NCI-H2227 treated with DMSO at 0.1 percent for 48 hours (cell line): ENCODE measurements around the gene PCGF6.
"Not testable (repeated sequence)": the region's sequence is repeated elsewhere in the genome, so short reads cannot be mapped to it uniquely, and the experiment has no call there.

Source experiments
- DNase-seq: peaks from one replicate; lab custom pipeline; 2025; lab: John Stamatoyannopoulos, UW

PCGF6 gene, protein sequence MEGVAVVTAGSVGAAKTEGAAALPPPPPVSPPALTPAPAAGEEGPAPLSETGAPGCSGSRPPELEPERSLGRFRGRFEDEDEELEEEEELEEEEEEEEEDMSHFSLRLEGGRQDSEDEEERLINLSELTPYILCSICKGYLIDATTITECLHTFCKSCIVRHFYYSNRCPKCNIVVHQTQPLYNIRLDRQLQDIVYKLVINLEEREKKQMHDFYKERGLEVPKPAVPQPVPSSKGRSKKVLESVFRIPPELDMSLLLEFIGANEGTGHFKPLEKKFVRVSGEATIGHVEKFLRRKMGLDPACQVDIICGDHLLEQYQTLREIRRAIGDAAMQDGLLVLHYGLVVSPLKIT

DNA sequence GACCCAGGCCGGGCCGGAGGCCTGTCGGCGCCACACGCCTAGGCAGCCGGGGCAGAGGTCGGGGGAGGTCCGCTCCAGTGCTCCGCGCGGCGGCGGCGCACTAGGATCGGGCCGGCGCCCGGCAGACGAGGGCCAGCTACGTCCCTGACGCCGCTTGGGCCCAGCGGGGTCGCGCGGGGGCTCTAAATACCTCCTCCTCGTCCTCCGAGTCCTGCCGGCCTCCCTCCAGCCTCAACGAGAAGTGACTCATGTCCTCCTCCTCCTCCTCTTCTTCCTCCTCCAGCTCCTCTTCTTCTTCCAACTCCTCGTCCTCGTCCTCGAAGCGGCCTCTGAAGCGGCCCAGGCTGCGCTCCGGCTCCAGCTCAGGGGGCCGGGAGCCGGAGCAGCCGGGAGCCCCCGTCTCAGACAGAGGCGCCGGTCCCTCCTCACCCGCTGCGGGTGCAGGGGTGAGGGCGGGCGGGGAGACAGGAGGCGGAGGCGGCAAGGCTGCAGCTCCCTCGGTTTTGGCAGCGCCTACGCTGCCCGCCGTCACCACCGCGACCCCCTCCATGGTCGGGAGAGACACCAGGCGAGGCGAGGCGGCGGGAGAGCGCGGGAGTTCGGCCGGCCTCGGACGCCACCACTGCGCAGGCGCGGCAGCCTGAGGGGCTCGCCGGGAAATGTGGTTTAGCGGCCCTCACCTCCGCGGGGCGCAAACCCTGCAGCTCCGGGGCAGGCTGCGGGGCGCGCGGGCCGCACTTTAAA lies at the start of gene PCGF6:
TSS of gene PCGF6 (minus strand) at position 624 of the 744 bp plus-strand sequence. CDS start at position 550, 74 bp downstream.
- peak; percentile 56 for DNase-seq

DNA sequence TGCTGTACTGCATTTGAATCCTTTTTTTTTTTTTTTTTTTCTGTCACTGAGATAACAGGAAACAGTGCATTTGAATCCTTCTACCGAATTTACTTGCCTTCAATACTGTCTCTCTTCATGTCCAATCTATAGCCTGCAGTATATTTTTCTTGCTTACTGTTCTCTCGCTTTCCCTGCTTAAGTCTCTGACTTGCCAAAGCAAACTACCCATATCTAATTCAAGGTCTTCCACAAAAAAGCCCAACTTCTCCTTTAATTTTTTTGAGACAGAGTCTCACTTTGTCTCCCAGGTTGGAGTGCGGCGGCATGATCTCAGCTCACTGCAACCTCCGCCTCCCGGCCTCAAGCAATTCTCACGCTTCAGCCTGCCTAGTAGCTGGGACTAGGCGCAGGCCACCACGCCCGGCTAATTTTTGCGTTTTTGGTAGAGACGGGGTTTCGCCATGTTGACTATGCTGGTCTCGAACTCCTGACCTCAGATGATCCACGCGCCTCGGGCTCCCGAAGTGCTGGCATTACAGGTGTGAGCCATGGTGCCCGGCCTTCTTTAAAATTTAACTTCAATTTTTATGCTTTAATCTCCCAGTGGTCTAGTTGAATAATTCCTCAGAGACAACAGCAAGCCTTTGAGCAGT lies 46.4 kb upstream of the PCGF6 start:
- DNase-seq: no peak

DNA sequence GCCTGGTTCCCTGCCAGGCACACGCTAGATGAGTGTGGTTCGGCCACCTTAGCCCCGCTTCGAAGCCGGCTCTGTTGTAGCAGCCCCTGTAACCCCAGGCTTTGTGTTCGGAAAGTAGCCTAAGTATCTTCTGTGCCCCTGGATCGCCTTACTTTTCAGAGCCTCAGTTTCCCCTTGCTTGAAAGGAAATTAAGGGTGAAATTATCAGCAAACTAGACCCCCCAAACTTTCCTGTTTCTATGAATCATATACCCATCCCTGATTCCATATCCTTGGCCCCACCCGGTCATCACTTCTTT lies 45.8 kb upstream of the PCGF6 start:
- DNase-seq: no peak

DNA sequence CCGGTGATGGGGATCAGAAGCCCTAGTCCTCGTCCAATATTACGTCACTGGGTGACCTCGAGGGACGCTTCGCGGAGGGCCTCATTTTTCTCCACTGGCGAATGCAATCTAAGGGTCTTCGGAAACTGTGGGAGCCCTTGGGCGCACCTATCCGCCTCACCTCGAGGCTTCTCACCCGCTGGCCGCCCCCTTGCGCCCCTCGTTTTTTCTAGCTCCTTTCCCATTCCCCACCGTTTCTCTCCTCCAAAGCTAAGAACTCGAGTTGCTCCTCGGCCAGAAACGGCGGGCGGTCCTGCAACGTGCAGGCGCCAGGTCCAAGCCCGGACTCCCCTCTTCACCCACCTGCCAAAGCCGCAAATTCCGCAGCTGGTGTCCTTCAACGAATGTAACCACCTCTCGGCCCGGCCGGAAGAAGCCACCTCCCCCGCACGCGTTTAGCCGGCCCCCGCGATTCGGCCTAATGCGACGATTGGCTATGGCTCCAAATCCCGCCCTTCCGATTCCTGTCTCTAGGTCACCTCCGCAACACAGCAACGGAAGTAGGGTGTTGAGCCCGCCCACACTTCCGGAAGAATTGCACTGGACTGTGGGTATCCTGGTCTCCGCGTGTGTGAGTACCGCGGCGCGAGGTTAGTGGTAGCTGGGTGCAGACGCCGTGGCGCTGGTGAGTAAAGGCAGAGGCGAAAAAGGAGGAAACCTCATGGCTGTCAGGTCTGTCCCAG lies 45.3 kb upstream of the PCGF6 start, which contains the start of the genes ATP5MK and PDCD11:
TSS of gene ATP5MK (minus strand) at position 409 of the 722 bp plus-strand sequence. CDS start 4,018 bp downstream, outside the sequence.
TSS of gene PDCD11 (plus strand) at position 560 of the 722 bp plus-strand sequence. CDS start 1,801 bp downstream, outside the sequence.
- DNase-seq: peak; percentile 91

DNA sequence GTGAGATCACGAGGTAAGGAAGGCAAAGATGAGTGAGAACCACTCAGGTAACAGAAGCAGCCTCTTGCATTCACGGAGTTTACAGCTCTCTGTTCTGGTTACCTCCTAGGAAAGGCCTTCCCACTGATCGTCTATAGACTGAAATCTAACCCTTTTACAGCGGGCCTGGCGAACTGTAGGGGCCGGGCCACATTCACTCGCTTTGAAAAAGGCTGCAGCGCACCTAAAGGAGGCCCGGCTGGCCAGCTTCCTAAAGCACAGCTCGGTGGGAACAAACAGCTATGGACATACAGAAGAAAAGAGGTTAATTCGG lies 44.8 kb upstream of the PCGF6 start:
- DNase-seq: no peak

DNA sequence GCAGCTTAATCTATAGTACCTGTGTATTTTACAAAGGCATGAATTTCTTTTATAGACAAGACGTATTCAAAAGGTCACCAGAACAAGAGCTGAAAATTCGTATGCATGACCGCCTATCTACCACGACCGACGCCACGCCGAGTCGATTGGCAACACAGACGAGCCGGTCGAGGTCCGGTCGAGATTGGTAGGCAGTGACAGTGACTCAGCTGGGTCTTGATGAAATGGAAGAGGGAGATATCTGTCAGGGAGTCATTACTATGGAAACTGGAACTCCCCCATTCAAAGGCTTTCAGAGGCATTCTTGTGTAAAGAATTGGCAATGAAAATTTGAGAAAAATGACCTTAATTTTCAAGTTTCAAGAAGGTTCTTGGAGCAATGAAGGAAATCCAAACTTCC lies 43.2 kb upstream of the PCGF6 start:
- no peak for DNase-seq

DNA sequence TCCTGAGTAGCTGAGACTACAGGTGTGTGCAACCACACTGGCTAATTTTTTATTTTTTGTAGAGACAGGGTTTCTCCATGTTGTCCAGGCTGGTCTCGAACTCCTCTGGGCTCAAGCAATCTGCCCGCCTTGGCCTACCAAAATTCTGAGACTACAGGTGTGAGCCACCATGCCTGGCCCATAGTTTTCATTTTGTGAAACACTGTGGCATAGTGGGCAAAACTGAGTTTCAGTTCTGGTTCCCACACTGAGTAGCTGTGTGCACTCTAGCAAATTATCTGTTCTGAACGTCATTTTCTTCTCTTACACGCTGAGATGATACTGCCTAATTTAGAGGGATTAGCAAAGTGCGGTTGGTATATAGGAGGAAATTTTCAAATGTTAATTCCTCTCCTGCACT lies 31.8 kb upstream of the PCGF6 start:
- DNase-seq: no peak

DNA sequence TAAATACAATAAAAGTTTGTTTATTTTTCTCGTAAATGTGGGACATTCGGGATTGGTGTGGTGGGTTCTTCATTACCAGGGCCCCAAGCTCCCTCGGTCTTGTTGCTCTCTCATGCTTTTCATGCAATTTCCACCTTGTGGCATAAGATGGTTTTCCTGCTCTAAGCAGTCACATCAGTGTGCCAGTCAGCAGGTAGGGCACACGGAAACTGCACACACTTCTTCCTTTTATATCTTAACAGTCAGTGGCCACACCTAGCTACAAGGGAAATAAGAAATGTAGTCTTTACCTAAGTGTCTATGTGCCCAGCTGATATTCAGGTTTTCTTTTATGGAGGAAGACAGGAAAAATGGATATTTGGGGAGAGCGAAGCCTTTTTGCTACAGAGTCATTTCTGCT lies 23.3 kb upstream of the PCGF6 start:
- no peak for DNase-seq

DNA sequence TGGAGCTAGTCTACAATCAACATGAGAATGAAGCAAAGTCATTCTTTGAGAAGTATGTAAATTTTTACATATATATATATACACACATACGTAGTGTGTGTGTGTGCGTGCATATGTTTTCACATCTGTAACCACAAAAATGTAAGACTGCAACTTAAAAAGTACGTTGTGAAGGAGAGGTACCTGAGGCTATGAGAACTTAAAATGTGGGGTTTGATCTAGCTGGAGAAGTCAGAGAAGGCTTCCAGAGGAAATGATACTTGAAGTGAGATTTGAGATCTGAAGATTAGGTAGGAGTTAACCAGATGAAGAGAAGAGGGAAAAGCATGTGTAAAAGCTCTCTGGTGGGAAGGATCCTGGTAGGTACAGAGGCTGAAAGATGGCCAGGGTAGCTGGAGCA lies 22.6 kb upstream of the PCGF6 start:
- no peak for DNase-seq

DNA sequence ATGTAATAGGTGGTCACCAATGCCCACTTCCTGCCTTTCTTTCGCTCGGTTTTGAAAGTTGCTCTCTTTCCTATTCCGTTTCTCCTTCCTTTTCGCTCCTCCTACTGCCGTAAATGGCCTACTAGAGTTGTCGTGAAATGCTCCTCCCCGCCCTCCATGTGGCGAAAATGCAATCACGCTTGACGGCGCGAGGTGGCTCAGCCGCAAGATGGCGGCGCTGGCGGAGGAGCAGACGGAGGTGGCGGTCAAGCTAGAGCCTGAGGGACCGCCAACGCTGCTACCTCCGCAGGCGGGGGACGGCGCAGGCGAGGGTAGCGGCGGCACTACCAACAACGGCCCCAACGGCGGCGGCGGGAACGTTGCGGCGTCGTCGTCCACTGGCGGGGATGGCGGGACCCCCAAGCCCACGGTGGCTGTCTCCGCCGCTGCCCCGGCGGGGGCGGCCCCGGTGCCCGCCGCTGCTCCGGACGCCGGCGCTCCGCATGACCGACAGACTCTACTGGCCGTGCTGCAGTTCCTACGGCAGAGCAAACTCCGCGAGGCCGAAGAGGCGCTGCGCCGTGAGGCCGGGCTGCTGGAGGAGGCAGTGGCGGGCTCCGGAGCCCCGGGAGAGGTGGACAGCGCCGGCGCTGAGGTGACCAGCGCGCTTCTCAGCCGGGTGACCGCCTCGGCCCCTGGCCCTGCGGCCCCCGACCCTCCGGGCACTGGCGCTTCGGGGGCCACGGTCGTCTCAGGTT lies 17.0 kb upstream of the PCGF6 start, which contains the start of gene TAF5:
TSS of gene TAF5 (plus strand) at position 195 of the 737 bp plus-strand sequence. CDS start at position 209, 14 bp downstream.
- peak; percentile 90 for DNase-seq

DNA sequence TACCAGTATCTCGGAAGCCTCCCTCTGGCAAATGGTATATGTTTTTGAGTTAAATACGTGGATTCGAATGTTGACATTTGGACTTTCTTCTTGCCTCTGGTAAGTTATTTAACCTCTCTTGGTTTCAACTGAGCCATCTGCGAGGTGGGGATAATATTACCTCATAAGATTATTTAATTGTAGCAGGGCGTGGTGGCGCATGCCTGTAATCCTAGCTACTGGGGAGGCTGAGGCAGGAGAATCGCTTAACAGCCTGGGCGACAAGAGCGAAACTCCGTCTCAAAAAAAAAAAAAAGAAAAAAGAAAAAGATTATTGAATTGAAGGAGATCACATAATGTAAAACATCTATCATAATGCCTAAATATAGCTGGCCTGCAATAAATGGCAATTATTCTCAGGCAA lies 16.4 kb upstream of the PCGF6 start:
- no peak for DNase-seq

DNA sequence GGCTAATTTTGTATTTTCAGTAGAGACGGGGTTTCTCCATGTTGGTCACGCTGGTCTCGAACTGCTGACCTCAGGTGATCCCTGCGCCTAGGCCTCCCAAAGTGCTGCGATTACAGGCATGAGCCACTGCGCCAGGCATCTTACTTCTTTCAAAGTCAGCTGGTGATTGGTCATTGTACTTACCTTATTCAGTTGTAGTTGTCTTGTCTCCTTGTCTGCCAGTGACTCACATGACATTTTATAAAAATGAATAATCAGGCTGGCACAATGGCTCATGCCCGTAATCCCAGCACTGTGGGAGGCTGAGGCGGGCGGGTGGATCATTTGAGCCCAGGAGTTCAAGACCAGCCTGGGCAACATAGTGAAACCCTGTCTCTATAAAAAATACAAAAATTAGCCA lies 9.9 kb upstream of the PCGF6 start:
- not testable (repeated sequence) for DNase-seq

DNA sequence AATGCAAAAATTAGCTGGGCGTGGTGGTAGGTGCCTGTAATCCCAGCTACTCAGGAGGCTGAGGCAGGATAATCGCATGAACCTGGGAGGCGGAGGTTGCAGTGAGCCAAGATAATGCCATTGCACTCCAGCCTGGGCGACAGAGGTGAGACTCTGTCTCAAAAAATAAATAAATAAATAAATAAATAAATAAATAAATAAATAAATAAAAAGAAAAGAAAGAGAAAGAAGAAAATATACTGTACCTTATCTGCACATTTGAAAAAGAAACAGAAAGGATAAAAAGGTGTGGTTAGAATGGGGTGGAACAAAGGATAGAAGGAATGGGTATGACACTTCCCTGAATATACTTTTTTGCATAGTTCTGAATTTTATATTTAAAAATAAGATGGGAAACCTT lies 8.6 kb upstream of the PCGF6 start:
- not testable (repeated sequence) for DNase-seq

DNA sequence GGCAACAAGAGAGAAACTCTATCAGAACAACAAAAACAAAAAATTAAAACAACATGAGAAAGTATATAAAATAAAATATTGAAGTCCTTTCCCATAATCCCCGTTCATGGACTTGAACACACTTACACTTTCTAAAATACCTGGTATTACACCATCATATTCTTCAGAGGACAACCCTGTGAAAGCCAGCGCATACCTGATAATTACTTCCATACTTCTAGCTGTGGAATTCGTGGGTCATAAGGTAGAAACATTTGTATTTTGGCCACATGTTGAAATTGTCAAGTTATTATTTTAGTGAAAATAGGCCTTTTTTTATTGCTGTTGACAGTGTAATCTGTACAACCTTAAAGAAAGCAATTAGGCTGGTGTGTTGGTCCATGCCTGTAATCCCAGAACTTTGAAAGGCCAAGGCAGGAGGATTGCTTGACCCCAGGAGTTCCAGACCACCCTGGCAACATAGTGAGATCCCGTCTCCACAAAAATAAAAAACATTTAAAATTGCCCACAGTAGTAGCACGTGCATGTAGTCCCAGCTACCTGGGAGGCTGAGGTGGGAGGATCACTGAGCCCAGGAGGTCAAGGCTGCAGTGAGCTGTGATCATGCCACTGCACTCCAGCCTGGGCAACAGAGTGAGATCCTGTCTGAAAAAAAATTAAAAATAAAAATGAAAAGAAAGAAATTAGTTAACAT lies 5.1 kb upstream of the PCGF6 start:
- DNase-seq: no peak

DNA sequence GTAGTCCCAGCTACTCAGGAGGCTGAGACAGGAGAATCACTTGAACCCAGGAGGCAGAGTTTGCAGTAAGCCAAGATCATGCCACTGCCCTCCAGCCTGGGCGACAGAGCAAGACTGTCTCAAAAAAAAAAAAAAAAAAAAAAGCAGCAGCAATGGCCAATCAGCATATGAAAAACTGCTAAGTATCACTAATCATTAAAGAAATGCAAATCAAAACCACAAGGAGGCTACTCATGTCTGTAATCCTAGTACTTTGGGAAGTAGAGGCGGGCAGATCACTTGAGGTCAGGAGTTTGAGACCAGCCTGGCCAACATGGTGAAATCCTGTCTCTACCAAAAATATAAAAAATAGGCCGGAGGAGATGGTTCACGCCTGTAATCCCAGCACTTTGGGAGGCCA lies 3.6 kb upstream of the PCGF6 start:
- not testable (repeated sequence) for DNase-seq

DNA sequence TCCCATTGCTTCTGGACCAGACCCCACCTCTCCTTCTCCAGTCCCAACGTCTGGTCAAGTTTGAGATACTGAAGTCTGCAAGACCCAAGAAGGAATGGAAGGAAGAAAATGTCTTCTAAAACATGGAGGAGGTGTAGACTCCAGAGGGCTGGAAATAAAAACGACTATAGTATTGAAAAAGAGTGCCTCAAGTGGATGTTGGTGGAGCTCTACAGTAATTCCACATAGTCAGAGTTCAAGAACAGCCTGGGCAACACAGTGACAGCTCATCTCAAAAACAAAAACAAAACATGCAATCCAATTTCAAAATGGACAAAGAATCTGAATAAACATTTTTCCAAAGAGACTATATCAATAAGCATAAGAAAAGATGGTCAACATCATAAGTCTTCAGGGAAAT lies 2.3 kb upstream of the PCGF6 start:
- no peak for DNase-seq

DNA sequence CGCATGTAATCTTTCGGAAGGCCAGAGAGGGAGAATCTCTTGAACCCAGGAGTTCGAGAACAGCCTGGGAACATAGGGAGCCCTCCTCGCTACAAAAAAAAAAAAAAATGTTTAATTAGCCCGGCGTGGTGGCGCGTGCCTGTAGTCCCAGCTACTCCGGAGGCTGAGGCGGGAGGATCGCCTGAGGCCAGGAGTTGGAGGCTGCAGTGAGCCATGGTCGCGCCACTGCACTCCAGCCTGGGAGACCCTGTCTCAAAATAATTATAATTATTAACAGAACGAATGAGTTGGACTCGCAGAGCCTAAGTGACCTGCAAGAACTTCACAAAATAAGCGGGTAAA lies 794 bp downstream of the PCGF6 start:
- no peak for DNase-seq

DNA sequence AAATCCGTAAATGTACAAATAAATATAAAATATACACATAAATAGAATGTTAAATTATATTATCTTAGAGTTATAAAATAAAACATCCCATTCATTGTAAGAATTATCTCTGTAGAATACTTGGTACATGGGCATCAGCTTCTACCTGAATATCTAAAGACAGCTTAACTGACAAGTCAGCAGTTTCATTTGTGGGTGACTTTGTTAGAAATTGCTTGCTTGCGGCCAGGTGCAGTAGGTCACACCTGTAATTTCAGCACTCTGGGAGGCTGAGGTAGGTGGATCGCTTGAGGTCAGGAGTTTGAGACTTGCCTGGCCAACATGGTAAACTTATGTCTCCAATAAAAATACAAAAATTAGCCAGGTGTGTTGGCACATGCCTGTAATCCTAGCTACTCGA lies 14.6 kb downstream of the PCGF6 start:
- DNase-seq: no peak

DNA sequence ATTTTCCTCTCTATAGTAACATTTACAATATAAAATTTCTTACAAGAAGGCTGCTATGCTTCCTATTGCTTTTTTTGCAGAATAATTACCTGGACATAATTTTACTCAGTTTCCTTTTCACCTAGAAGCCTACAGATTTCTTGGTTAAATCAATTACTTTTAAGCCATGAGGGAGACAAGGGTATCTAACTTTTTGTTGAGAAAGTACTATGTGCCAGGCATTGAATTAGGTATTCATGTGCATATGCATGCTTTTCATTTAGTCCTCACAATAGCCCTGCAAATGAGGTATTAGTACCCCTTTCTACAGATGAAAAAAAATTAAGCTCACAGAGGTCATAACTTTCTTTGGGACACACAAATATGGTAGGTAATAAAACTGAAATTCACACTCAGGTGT lies 16.4 kb downstream of the PCGF6 start:
- no peak for DNase-seq

DNA sequence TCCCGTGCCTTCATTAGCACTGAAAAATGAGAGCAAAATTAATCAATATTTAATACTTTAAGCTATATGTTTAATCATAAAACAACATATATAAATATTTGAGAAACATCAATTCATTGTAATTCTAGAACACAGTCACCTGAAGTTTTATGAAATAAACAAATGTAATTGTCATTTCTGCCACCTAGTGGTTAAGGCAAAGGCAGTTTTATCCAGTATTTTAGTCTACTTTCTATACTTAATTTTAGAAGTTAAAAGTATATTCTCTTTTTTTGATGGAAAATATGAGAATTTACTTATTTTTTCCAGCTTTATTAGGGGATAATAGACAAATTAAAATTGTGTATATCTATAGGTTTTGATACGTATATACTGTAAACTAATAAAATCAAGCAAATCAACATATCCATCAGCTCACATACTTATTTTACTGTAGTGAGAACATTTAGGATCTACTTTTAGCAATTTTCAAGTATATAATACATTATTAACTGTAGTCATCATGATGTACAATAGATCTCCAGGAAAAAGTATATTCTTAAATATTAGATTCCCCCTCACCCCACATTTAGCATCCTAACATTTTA lies 16.9 kb downstream of the PCGF6 start:
- DNase-seq: peak; percentile 5

DNA sequence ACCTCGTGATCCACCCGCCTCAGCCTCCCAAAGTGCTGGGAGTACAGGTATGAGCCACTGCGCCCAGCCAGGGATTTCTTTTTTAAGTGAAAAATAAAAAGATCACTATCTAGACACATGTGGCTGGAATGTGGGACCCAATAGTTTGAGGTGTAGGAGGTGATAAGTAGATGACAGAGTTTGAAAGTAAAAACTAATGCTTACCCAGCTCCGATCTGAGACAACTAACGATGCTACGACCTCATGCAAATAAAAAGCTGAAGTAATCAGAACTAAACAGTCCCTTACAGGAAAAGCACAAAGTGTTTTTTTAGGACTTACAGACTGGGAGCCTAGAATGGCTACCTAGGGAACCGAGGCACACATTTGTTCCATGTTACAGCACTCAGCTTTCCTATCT lies 23.0 kb downstream of the PCGF6 start:
- no peak for DNase-seq
